GM12878 (cell line): ENCODE results near the gene XKRX.

Source experiments
- BHLHE40 ChIP-seq, 2 experiments: fragments of 450-650 bp in 1 of 2; IDR thresholded peaks; 2 replicates each; pipeline ENCODE4 v1.6.1; 2011 to 2017; ENCODE audit warnings: low read depth in 2 of 2, borderline replicate concordance in 1 of 2, improper control_type of control experiment in 1 of 2, low read length in 1 of 2, mild to moderate bottlenecking in 1 of 2
- CREM ChIP-seq: IDR thresholded peaks from 2 replicates; pipeline ENCODE4 v1.6.1; 2014; ENCODE audit warnings: antibody characterized with exemption, low read depth
- CTCF ChIP-seq, 3 experiments: IDR thresholded peaks in 2 of 3; conservative IDR thresholded peaks in 1 of 3; 2 replicates each; pipeline ENCODE4 v1.5.1; 2011; ENCODE audit warnings: low read depth in 3 of 3, low read length in 3 of 3, mild to moderate bottlenecking in 3 of 3, control low read depth in 2 of 3, moderate library complexity in 2 of 3, inconsistent platforms in 1 of 3, mixed read lengths in 1 of 3; ENCODE audit not compliant: control insufficient read depth in 2 of 3, insufficient read depth in 1 of 3; ENCODE audit errors: extremely low read depth in 1 of 3
- EP300 ChIP-seq, 2 experiments: fragments of 150-350 bp in 1 of 2; IDR thresholded peaks; 2 replicates each; pipeline ENCODE4 v1.6.1; 2011 to 2012; ENCODE audit warnings: low read depth in 2 of 2, low read length in 2 of 2, borderline replicate concordance in 1 of 2, improper control_type of control experiment in 1 of 2, inconsistent platforms in 1 of 2; ENCODE audit not compliant: control insufficient read depth in 1 of 2
- GABPA ChIP-seq: IDR thresholded peaks from 2 replicates; pipeline ENCODE4 v1.6.1; 2014; ENCODE audit warnings: antibody characterized with exemption, low read depth, mild to moderate bottlenecking, inconsistent platforms
- HDAC6 ChIP-seq: fragments of 200-600 bp; sonication (generic); IDR thresholded peaks from one replicate; pipeline ENCODE4 v1.8.0; 2017; ENCODE audit warnings: antibody characterized with exemption; ENCODE audit not compliant: unreplicated experiment
- JUND ChIP-seq: IDR thresholded peaks from 2 replicates; pipeline ENCODE4 v1.6.1; 2012; ENCODE audit warnings: low read depth, mild to moderate bottlenecking, low read length, improper control_type of control experiment, moderate library complexity
- MAX ChIP-seq: IDR thresholded peaks from 2 replicates; pipeline ENCODE4 v1.6.1; 2012; ENCODE audit warnings: low read depth, low read length, improper control_type of control experiment
- MTA3 ChIP-seq: IDR thresholded peaks from 2 replicates; pipeline ENCODE4 v1.6.1; 2012; ENCODE audit warnings: low read length, inconsistent platforms, borderline replicate concordance
- ZNF274 ChIP-seq: IDR thresholded peaks from one replicate; pipeline ENCODE4 v1.8.0; 2011; ENCODE audit not compliant: insufficient read length, insufficient read depth
- ZNF384 ChIP-seq: IDR thresholded peaks from 2 replicates; pipeline ENCODE4 v1.6.1; 2012; ENCODE audit warnings: low read depth, mild to moderate bottlenecking, low read length, improper control_type of control experiment, borderline replicate concordance
- TF ChIP-seq, protein P1 (sequence below): IDR thresholded peaks from 2 replicates; pipeline ENCODE4 v1.6.1; 2011; ENCODE audit warnings: mild to moderate bottlenecking, low read depth, low read length, moderate library complexity; ENCODE audit not compliant: insufficient replicate concordance

GRCh38 chrX:100931218-100931924, 2.7 kb upstream of the XKRX start:
- TF ChIP-seq CTCF (IDR thresholded peaks at IDR 0.05 in 2 of 3, conservative IDR thresholded peaks at IDR 0.05 in 1 of 3; ENCODE audit: control insufficient read depth in 2 of 3, extremely low read depth in 1 of 3, insufficient read depth in 1 of 3, low read depth in 3 of 3, low read length in 3 of 3) = no peak
- TF ChIP-seq EP300 (IDR thresholded peaks at IDR 0.05; ENCODE audit: borderline replicate concordance in 1 of 2, control insufficient read depth in 1 of 2, low read depth in 2 of 2, low read length in 2 of 2) = no peak
- TF ChIP-seq GABPA = no peak
- TF ChIP-seq JUND = no peak
- TF ChIP-seq CREM = 0 out of 2 replicates have a peak, but pooled peaks have one; percentile 58
- no peak for TF ChIP-seq MAX
- TF ChIP-seq MTA3 = no peak
- no peak for TF ChIP-seq ZNF384
- no peak for TF ChIP-seq ZNF274
- no peak for TF ChIP-seq BHLHE40 (IDR thresholded peaks at IDR 0.05; ENCODE audit: borderline replicate concordance in 1 of 2, low read depth in 2 of 2, low read length in 1 of 2)
- TF ChIP-seq, protein P1, sequence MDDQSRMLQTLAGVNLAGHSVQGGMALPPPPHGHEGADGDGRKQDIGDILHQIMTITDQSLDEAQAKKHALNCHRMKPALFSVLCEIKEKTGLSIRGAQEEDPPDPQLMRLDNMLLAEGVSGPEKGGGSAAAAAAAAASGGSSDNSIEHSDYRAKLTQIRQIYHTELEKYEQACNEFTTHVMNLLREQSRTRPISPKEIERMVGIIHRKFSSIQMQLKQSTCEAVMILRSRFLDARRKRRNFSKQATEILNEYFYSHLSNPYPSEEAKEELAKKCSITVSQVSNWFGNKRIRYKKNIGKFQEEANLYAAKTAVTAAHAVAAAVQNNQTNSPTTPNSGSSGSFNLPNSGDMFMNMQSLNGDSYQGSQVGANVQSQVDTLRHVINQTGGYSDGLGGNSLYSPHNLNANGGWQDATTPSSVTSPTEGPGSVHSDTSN = peak; percentile 64
- no peak for TF ChIP-seq HDAC6
